T-helper 2 cell (primary cell): Measurements from ENCODE around the gene FAM186B.

Source experiments
- DNase-seq, 5 experiments: peaks; one replicate each; pipeline versions ENCODE4 v3.0.0 to v3.0.0-alpha.2; 2012 to 2022

FAM186B gene

GRCh38 chr12:49609059-49609874 lies 3.8 kb upstream of the FAM186B start:
- DNase-seq, result no peak

- no peak for DNase-seq
Observed at GRCh38 chr12:49604856-49605255, 583 bp downstream of the FAM186B start.

- no peak for DNase-seq
Observed at GRCh38 chr12:49603721-49604120, 1.7 kb downstream of the FAM186B start.

GRCh38 chr12:49599961-49600360 lies 5.5 kb downstream of the FAM186B start:
- no peak for DNase-seq

- DNase-seq, result no peak
Observed at GRCh38 chr12:49598527-49598926, 6.9 kb downstream of the FAM186B start.

GRCh38 chr12:49588721-49589516 lies 16.5 kb downstream of the FAM186B start:
- no peak for DNase-seq

GRCh38 chr12:49588281-49588680 lies 17.2 kb downstream of the FAM186B start:
- no peak for DNase-seq

GRCh38 chr12:49587174-49587908 lies 18.1 kb downstream of the FAM186B start:
- no peak for DNase-seq

GRCh38 chr12:49585477-49586459 lies 19.7 kb downstream of the FAM186B start:
- DNase-seq, result no peak

- DNase-seq, result no peak
Observed at GRCh38 chr12:49584591-49584990, 20.8 kb downstream of the FAM186B start.

GRCh38 chr12:49583366-49584094 lies 21.9 kb downstream of the FAM186B start:
- DNase-seq, result no peak

GRCh38 chr12:49582850-49583249 lies 22.6 kb downstream of the FAM186B start:
- DNase-seq, result no peak

- no peak for DNase-seq
Observed at GRCh38 chr12:49582201-49582600, 23.2 kb downstream of the FAM186B start.

- DNase-seq, result peak in 4 of 5 experiments; percentile 12 to 57 (median 29)
Observed at GRCh38 chr12:49580572-49581535, 24.6 kb downstream of the FAM186B start.

GRCh38 chr12:49578471-49579112 lies 26.8 kb downstream of the FAM186B start:
- no peak for DNase-seq

- DNase-seq, result no peak
Observed at GRCh38 chr12:49577589-49578315, 27.7 kb downstream of the FAM186B start.

GRCh38 chr12:49568442-49569162 lies 36.8 kb downstream of the FAM186B start:
- no peak for DNase-seq
